Astrocyte (in vitro differentiated cells and primary cell): ENCODE measurements around the gene LRRC17.

ENCODE experiments used
- CTCF ChIP-seq: IDR thresholded peaks from 2 replicates; pipeline ENCODE4 v1.5.1; 2011; ENCODE audit warnings: low read depth, mild to moderate bottlenecking, inconsistent platforms, low read length, moderate library complexity; ENCODE audit not compliant: insufficient read depth
- EZH2 ChIP-seq: IDR thresholded peaks from 2 replicates; pipeline ENCODE4 v1.6.1; 2012; ENCODE audit warnings: mild to moderate bottlenecking, low read length, inconsistent platforms; ENCODE audit not compliant: insufficient read depth

- TF ChIP-seq CTCF (no peak), EZH2 (no peak)
These were observed 77.8 kb downstream of the LRRC17 start for GRCh38 chr7:102990642-102991041.
